A549 (cell line): ENCODE measurements around the gene MGAT5. TPM values are rescaled to one million over a fixed set of nuclear protein-coding genes. Genes with fewer than 3 reads are reported as not detected.

Source experiments
- ATAC-seq, 2 experiments: fragments of 200-7000 bp in 1 of 2; fragments of >200 bp in 1 of 2; cut with Nextera tagmentation in 1 of 2; cut with Tn5 transposase in 1 of 2; 3 replicates each; pipeline versions ENCODE4 v1.8.0 to v1.9.1; 2018 to 2020; ENCODE audit warnings: mild to moderate bottlenecking in 1 of 2, moderate library complexity in 1 of 2
- CTCF ChIA-PET: fragments of 300-600 bp; sonication (Branson Sonifier 250); formaldehyde crosslinking; extraction: SDS; loops from one replicate; lab custom pipeline; 2021; ENCODE audit warnings: antibody characterized with exemption, inconsistent platforms; lab: Yijun Ruan, JAX
- POLR2A ChIA-PET: fragments of 350-600 bp; formaldehyde crosslinking; extraction: SDS; loops from one replicate; lab custom pipeline; 2021; ENCODE audit warnings: antibody characterized with exemption, inconsistent platforms; lab: Yijun Ruan, JAX
- DNase-seq, 2 experiments: peaks; one replicate each; pipeline versions ENCODE4 v3.0.0 to v3.0.0-alpha.2; 2011 to 2016; ENCODE audit warnings: low read depth in 1 of 2, low spot score in 1 of 2
- FAIRE-seq: peaks from 2 replicates; lab custom pipeline; 2011; peaks lifted over from hg19 to GRCh38; lab: Jason Lieb, UNC
- H3K27ac ChIP-seq, 2 experiments: fragments of >200 bp; sonication (Bioruptor Twin); formaldehyde crosslinking; 3 replicates each; pipeline ENCODE4 v1.5.1; 2016 to 2017
- H3K4me1 ChIP-seq: fragments of >200 bp; sonication (Bioruptor Twin); formaldehyde crosslinking; 3 replicates; pipeline ENCODE4 v1.6.1; 2016
- H3K4me2 ChIP-seq: fragments of >200 bp; sonication (Bioruptor Twin); formaldehyde crosslinking; 3 replicates; pipeline ENCODE4 v1.6.1; 2016
- H3K4me3 ChIP-seq: fragments of >200 bp; sonication (Bioruptor Twin); formaldehyde crosslinking; 3 replicates; pipeline ENCODE4 v1.5.1; 2016
- H3K9me3 ChIP-seq: fragments of >200 bp; sonication (Bioruptor Twin); formaldehyde crosslinking; 3 replicates; pipeline ENCODE4 v1.6.1; 2016
- ATOH8 ChIP-seq: fragments of 250-450 bp; sonication (Bioruptor Pico); IDR thresholded peaks from 2 replicates; pipeline ENCODE4 v1.5.0; 2020; ENCODE audit warnings: low read depth, mild to moderate bottlenecking, moderate library complexity
- CBX2 ChIP-seq: fragments of 200-600 bp; sonication (generic); IDR thresholded peaks from 2 replicates; pipeline ENCODE4 v1.6.1; 2016; ENCODE audit warnings: low read depth, mild to moderate bottlenecking, borderline replicate concordance
- CEBPB ChIP-seq, 2 experiments: fragments of >200 bp in 1 of 2; sonication (Bioruptor Twin) in 1 of 2; formaldehyde crosslinking in 1 of 2; IDR thresholded peaks; 2 replicates each; pipeline ENCODE4 v1.6.1; 2012 to 2016
- ELK1 ChIP-seq: fragments of 150-350 bp; IDR thresholded peaks from 2 replicates; pipeline ENCODE4 v1.6.1; 2014; ENCODE audit warnings: low read depth, mild to moderate bottlenecking, low read length
- EP300 ChIP-seq, 2 experiments: fragments of >200 bp; sonication (Bioruptor Twin); formaldehyde crosslinking; IDR thresholded peaks; 2 replicates in 1 of 2; 3 replicates in 1 of 2; pipeline ENCODE4 v1.6.1; 2016 to 2017
- ESRRA ChIP-seq: fragments of 150-350 bp; IDR thresholded peaks from 2 replicates; pipeline ENCODE4 v1.6.1; 2014; ENCODE audit warnings: mild to moderate bottlenecking, low read length, borderline replicate concordance
- FOSB ChIP-seq: fragments of 250-450 bp; sonication (Bioruptor Pico); IDR thresholded peaks from 2 replicates; pipeline ENCODE4 v1.5.0; 2020; ENCODE audit warnings: mild to moderate bottlenecking, moderate library complexity
- FOSL2 ChIP-seq, 2 experiments: fragments of 450-650 bp in 1 of 2; fragments of >200 bp in 1 of 2; sonication (Bioruptor Twin) in 1 of 2; formaldehyde crosslinking; IDR thresholded peaks; 2 replicates each; pipeline versions ENCODE4 v1.5.0 to v1.6.1; 2016 to 2020; ENCODE audit warnings: mild to moderate bottlenecking in 1 of 2, moderate library complexity in 1 of 2
- GATA3 ChIP-seq: IDR thresholded peaks from 2 replicates; pipeline ENCODE4 v1.6.1; 2012; ENCODE audit warnings: borderline replicate concordance
- HDAC2 ChIP-seq: fragments of 200-600 bp; sonication (generic); IDR thresholded peaks from 2 replicates; pipeline ENCODE4 v1.6.1; 2016
- HEYL ChIP-seq: fragments of 250-450 bp; sonication (Bioruptor Pico); IDR thresholded peaks from 2 replicates; pipeline ENCODE4 v1.8.0; 2021; ENCODE audit warnings: mild to moderate bottlenecking, moderate library complexity
- HOXB5 ChIP-seq: fragments of 250-450 bp; sonication (Bioruptor Pico); IDR thresholded peaks from 2 replicates; pipeline ENCODE4 v1.5.0; 2020; ENCODE audit warnings: mild to moderate bottlenecking, moderate library complexity
- JUN ChIP-seq, 2 experiments: fragments of >200 bp; sonication (Bioruptor Twin); formaldehyde crosslinking; IDR thresholded peaks; 2 replicates in 1 of 2; 3 replicates in 1 of 2; pipeline ENCODE4 v1.6.1; 2016 to 2017
- JUNB ChIP-seq: fragments of >200 bp; sonication (Bioruptor Twin); formaldehyde crosslinking; IDR thresholded peaks from 2 replicates; pipeline ENCODE4 v1.6.1; 2016
- KDM1A ChIP-seq: fragments of 200-600 bp; sonication (generic); IDR thresholded peaks from 2 replicates; pipeline ENCODE4 v1.6.1; 2016; ENCODE audit warnings: low read depth, mild to moderate bottlenecking
- MYC ChIP-seq: IDR thresholded peaks from 2 replicates; pipeline ENCODE4 v1.6.1; 2012; ENCODE audit warnings: mild to moderate bottlenecking, inconsistent platforms, low read length, improper control_type of control experiment, borderline replicate concordance
- NFE2L2 ChIP-seq: fragments of 150-350 bp; conservative IDR thresholded peaks from 2 replicates; pipeline ENCODE4 v1.6.1; 2014; ENCODE audit warnings: low read length
- NPAS2 ChIP-seq: fragments of 250-450 bp; sonication (Bioruptor Pico); IDR thresholded peaks from 2 replicates; pipeline ENCODE4 v1.8.0; 2022; ENCODE audit warnings: mild to moderate bottlenecking, moderate library complexity, borderline replicate concordance
- POLR2AphosphoS2 ChIP-seq: conservative IDR thresholded peaks from 2 replicates; pipeline ENCODE4 v1.6.1; 2012; ENCODE audit warnings: low read length, improper control_type of control experiment, inconsistent platforms
- RFX5 ChIP-seq: fragments of 450-650 bp; IDR thresholded peaks from 2 replicates; pipeline ENCODE4 v1.7.1; 2014; ENCODE audit warnings: antibody characterized with exemption, mild to moderate bottlenecking, moderate library complexity
- SMC3 ChIP-seq: fragments of >200 bp; sonication (Bioruptor Twin); formaldehyde crosslinking; IDR thresholded peaks from 3 replicates; pipeline ENCODE4 v1.6.1; 2018; ENCODE audit warnings: inconsistent platforms
- SREBF2 ChIP-seq: fragments of 450-650 bp; IDR thresholded peaks from 2 replicates; pipeline ENCODE4 v1.6.1; 2014; ENCODE audit warnings: mild to moderate bottlenecking, moderate library complexity
- TFCP2L1 ChIP-seq: fragments of 250-450 bp; sonication (Bioruptor Pico); IDR thresholded peaks from 2 replicates; pipeline ENCODE4 v1.5.0; 2021; ENCODE audit warnings: mild to moderate bottlenecking
- USF2 ChIP-seq: fragments of 450-650 bp; IDR thresholded peaks from 2 replicates; pipeline ENCODE4 v1.6.1; 2014; ENCODE audit warnings: antibody characterized with exemption
- ZNF302 ChIP-seq: fragments of 250-450 bp; sonication (Bioruptor Pico); IDR thresholded peaks from 2 replicates; pipeline ENCODE4 v1.9.0; 2021; ENCODE audit warnings: inconsistent platforms, mild to moderate bottlenecking, moderate library complexity
- WGBS: methylation state at CpG from one replicate; pipeline ENCODE4 v1.1.6; 2017; ENCODE audit errors: missing lambda C conversion rate; 5-methylcytosine and 5-hydroxymethylcytosine counted together
- polyA plus RNA-seq, 4 experiments: library from polyadenylated mRNA; depleted of rRNA in 3 of 4; stranded (reverse); fragments of >200 nt; fragmentation: RNase III in 1 of 4; extraction: RNeasy Plus Mini Kit Qiagen cat#74134 plus additional on column Dnase treatment in 1 of 4; gene quantifications; 2 replicates in 3 of 4; 3 replicates in 1 of 4; pipeline ENCODE4 v1.2.3, GENCODE V29; 2011 to 2017
- TF ChIP-seq, protein P1 (sequence below): IDR thresholded peaks from 2 replicates; pipeline ENCODE4 v1.6.1; 2012

Gene MGAT5
- polyA plus RNA-seq, 2 of the 4 experiments (the other 2 are of a cell fraction), result 13.2 to 17.1 TPM

DNA sequence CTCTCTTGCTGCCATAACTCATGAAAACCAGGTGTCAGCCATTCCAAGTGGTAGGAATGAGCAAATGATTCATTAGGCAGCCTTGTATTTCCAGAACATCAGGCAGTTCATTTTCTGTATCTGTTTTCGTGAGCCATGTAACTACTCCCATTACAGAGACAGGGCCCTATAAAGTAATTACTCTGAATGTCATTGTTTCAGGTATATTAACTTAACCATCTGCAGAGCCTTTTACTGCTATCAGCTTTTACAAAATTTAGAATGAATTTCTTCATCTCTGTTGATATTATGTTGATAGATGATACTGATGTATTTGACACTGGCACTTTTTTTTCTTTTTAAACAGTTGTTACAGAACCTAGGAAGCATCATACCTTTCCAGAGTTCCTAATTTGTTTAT, 69.9 kb downstream of the MGAT5 start:
- no peak overlapping the region for H3K27ac ChIP-seq
- H3K4me3 ChIP-seq, result no peak overlapping the region
- no peak overlapping the region for H3K4me2 ChIP-seq
- no peak for ATAC-seq
- no peak for DNase-seq
- H3K4me1 ChIP-seq, result no peaks in the 10 kb centered on the region
- 93% methylated on average over 1 of the region's 1 CpG for WGBS
- no peak for FAIRE-seq
- no peaks in the 10 kb centered on the region for H3K9me3 ChIP-seq
- ChIA-PET CTCF (no interaction called here), POLR2A (no interaction called here)
- no peak for TF ChIP-seq MYC
- no peak for TF ChIP-seq HOXB5 (CRISPR knock-in tag)
- no peak for TF ChIP-seq FOSB (CRISPR knock-in tag)
- no peak for TF ChIP-seq ESRRA
- no peak for TF ChIP-seq USF2
- no peak for TF ChIP-seq JUNB
- TF ChIP-seq ZNF302 (CRISPR knock-in tag), result no peak
- TF ChIP-seq NFE2L2, result no peak
- TF ChIP-seq NPAS2, result no peak
- no peak for TF ChIP-seq HDAC2
- no peak for TF ChIP-seq CBX2
- no peak for TF ChIP-seq RFX5
- TF ChIP-seq POLR2AphosphoS2, result no peak
- TF ChIP-seq SMC3, result no peak
- TF ChIP-seq SREBF2, result no peak
- TF ChIP-seq TFCP2L1, result no peak
- TF ChIP-seq, protein P1, sequence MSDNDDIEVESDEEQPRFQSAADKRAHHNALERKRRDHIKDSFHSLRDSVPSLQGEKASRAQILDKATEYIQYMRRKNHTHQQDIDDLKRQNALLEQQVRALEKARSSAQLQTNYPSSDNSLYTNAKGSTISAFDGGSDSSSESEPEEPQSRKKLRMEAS, result no peak
- no peak for TF ChIP-seq CEBPB (IDR thresholded peaks at IDR 0.05)
- TF ChIP-seq ELK1, result no peak

- TF ChIP-seq, protein P1, result no peak
- TF ChIP-seq ESRRA (no peak), HEYL (CRISPR knock-in tag) (no peak), ATOH8 (CRISPR knock-in tag) (no peak), FOSL2 (IDR thresholded peaks at IDR 0.05) (no peak), FOSL2 (CRISPR knock-in tag; IDR thresholded peaks at IDR 0.05) (no peak), EP300 (IDR thresholded peaks at IDR 0.05) (no peak), JUN (IDR thresholded peaks at IDR 0.05) (no peak), SREBF2 (no peak), NFE2L2 (no peak), FOSB (CRISPR knock-in tag) (no peak), KDM1A (no peak), GATA3 (no peak)
- DNase-seq (no peak), ATAC-seq (no peak), FAIRE-seq (no peak)
- Histone ChIP-seq H3K4me2 (no peak overlapping the region), H3K9me3 (no peaks in the 10 kb centered on the region), H3K27ac (no peak overlapping the region), H3K4me3 (no peak overlapping the region), H3K4me1 (no peaks in the 10 kb centered on the region)
- ChIA-PET POLR2A (no interaction called here), CTCF (no interaction called here)
- 79% methylated on average over 4 of the region's 4 CpGs for WGBS
These were observed 70.6 kb downstream of the MGAT5 start for GRCh38 chr2:134324430-134324829.
